Amniotic epithelial cell (primary cell): ENCODE results near the gene ATF6.

Experiments used
- DNase-seq: peaks from one replicate; pipeline ENCODE4 v3.0.0-alpha.2; 2010; ENCODE audit warnings: low read depth

Gene ATF6

DNA sequence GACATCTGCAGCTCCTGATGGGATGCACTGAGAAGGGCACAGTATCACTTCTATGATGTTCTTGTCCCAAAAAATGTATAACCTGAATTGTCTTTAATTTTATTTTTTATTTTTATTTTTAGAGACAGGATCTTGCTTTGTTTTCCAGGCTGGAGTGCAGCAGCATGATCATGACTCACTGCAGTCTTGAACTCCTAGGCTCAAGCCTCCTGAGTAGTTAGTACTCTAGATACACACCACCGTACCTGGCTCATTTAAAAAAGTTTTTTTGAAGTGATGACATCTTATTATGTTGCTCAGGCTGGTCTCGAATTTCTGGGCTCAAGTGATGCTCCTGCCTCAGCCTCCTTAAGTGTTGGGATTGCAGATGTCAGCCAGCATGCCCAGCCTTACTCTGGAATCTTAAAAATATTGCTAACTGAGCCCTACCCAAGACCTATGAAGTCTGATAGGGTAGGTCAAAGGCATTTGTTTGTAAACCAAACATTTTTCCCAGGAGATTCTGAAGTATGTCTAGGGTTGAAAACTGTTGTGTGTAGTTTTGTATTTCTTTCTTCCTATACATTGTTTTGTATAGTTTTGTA lies 68.9 kb downstream of the ATF6 start:
- DNase-seq: peak; percentile 38

DNA sequence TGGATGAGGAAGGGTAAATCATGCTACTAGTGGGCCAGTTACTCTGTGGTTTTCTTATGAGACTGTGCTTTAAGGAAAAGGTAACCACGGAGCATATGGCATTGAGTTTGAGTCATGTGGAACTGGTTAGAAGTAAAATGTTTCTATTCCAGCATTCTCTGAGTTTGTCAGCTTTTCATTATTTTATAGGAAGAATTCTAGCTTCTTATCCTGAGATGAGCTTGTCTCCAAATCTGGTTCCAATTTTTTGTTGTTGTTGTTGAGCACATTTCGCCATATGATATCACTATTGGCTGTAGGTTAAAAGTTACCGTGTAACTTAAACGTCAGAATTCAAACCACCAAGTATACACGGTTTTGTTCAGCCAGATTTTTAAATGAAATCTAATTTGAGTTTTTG lies 69.9 kb downstream of the ATF6 start:
- peak; percentile 35 for DNase-seq

- no peak for DNase-seq
Observed at GRCh38 chr1:161838362-161838761, 72.2 kb downstream of the ATF6 start.

DNA sequence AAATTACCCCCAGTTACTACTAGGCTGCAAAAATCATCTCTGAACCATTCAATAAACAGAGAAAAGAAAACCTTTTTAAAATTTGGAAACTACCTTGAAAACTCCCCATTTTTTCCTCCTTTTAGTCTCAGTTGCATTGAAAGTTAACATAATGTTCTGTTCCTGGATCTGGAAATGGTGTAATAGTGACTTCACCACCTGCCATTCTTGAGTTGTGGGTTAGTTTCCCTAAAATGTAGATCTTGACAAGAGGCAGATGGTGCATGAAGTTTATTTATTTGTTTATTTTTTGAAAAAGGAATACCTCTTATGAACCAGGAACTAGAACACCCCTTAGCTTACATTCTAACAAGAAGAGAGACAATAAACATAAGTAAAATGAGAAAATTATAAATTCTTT lies 72.8 kb downstream of the ATF6 start:
- peak; percentile 51 for DNase-seq

DNA sequence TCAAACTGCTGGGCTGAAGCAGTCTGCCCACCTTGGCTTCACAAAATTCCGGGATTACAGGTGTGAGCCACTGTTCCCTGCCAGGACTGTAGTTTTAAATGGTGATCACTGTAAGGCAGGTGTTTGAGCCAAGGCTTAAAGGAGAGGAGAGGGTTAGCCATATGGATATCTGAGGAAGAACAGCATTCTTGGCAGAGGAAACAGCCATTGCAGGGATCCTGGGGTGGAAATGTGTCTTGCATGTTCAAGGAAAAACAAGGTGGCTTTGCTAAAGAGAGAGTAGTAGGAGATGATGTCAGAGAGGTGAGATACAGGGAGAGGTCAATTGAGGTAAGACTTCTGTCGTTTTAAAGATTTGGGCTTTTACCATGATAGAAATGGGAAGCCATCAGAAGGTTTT lies 73.5 kb downstream of the ATF6 start:
- no peak for DNase-seq

DNA sequence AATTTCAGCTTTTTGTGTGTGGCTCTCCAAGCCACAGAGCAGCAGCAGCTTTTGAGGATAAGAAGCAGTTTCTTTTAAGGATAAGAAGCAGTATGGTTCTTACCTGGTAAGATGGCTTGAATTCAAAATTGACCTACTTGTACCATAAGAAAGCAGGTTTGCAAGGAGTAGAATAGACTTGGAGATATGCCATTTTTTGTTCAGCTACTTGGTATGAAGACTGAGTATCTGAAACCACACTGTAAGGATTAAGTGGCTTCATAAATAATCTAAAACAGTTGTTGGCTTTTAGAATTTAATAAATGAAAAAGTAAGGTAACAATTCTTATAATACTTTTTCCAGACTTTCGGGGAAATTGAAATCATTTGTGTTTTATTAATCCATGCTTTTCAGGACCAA lies 74.2 kb downstream of the ATF6 start:
- DNase-seq: peak; percentile 52

DNA sequence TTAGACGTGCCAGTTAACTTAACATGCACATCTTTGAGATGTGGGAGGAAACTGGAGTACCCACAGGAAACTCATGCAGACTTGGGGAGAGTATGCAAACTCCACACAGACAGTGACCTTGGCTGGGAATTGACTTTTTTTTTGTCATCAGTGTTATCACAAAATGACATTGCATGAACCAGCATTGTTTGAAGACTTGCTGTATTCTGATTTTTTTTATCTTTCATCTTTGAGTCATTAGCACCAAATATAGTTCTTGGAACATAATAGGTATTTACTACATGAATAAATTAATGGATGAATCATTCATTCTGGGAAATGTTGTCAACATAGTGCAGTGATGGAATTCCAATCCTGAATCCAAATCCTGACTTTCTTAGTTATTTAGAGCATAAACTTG lies 77.0 kb downstream of the ATF6 start:
- DNase-seq: peak; percentile 33

DNA sequence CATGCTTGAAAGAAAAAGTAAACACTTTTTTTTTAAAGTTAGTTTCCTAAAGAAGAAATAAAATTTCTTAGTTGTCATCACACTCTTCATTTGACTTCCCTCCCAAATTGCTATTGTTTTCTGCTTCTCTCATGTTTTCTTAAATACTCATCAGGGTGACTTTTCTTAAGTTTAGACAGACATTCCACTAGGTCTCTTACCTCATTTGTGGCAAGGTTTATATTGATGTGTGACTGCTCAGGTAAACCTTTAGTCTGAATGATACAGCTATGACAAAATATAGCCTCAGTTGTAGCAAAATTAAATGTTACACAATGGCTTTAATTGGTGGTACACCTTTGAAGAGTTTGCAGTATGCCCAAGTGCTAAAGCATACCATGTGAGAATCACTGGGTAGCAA lies 78.6 kb downstream of the ATF6 start:
- no peak for DNase-seq

GRCh38 chr1:161848676-161849075 lies 82.6 kb downstream of the ATF6 start:
- DNase-seq: no peak

GRCh38 chr1:161849518-161849917 lies 83.4 kb downstream of the ATF6 start:
- peak; percentile 24 for DNase-seq

DNA sequence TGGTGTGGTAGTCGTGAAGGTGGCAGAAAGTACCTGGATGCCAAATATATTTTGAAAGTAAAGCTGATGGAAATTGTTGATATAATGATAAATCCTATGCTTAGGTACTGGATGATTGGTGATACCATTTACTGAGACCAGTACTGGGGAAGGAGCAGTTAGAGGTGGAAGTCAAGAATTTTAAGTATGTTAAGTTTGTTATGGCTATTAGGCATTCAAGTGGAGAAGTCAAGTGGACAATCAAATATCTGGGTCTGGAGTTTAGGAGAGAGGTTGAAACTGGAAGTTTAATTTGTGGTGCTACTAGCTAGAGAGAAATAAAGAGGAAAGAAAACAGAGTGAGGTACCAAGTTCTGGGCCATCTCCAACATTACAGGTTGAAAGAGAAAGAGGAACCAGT lies 89.1 kb downstream of the ATF6 start:
- DNase-seq: no peak

DNA sequence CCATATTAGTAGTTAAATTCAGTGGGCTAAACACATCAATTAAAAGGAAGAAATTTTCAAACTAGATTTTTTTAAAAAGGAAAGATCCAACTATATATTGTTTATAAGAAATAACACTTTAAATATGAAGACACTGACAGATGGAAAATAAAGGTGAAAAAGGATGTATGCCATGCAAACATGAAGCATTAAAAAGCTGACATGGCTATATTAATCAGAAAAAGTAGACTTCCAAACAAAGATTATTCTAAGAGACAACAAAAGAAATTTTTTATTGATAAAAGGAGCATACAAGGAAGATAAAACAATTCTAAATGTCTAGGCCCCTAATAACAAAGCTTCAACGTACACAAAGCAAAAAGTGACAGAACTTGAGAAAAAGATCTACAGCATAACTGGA lies 92.2 kb downstream of the ATF6 start:
- no peak for DNase-seq

DNA sequence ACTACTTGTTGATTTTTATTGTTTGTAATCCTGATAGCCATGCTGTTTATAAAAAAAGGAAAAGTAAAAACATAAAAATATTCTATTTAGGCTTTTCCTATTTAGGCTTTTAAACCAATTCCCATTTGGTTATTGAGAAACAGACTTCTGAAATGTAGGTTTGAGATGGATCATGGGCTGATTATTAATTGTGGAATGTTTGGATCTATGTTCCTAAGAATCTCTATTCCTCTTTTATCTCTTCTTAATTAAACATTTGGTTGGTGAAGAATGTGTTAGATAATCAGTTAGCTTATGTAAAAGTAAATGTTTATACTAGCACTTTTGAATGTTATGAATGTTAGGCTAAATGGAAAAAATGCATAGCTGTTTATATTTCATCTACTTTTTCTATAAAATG lies 97.4 kb downstream of the ATF6 start:
- DNase-seq: no peak

GRCh38 chr1:161864577-161864976 lies 98.5 kb downstream of the ATF6 start:
- peak; percentile 11 for DNase-seq

DNA sequence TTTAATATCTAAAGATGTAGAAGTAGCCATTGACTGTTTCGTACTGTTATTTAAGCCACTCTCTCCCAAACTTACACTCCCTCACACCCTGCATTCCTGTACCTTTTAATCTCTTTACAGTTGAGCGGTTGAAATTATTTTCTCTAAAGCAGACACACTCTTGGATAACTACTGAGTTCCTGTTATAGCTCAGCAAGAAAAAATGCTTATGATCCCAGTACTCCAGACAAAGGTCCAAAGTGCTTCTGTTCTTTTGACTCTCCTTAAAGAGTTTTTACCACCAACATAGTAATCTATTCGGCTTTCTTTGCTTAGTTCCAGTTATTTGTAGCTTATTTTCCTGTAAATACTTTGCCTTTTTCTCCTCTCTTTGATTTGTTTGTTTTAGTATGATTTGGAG lies 100.1 kb downstream of the ATF6 start:
- DNase-seq: no peak

DNA sequence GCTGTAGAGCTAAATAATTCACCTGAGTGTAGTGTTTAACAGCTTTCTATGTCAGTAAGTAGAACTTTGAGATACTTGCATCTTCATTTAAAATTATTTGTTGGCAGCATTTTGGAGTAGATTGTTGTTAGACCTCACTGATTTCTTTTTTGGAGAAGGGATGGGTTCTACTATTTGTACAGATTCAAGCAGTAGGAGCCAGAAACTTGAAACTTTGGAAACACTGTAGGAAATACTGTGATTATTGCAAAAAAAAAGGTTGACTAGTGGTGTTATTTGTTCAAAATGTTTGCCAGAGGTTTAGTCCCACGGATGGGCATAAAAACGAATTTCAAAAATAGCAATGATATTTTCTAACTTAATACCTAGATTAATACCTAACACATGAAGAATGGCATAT lies 102.7 kb downstream of the ATF6 start:
- no peak for DNase-seq

DNA sequence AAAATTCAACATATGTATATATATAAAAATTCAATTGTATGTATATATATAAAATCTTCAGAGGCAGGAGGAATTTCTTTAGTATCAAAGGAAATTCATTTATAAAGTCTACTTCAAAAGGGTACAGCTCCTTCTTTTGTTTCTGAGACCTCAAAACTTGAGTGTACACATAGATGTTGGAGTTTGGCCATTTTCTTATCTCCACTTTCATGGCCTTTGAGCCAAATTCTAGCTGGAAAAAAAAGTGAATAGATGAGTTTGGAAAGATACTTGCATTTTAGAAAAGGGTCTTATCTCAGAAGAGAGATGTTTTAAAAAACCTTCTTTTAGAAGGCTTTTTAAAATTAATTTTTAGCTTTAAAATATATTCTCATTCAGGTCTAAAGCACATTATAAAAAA lies 103.2 kb downstream of the ATF6 start:
- no peak for DNase-seq

- DNase-seq: no peak
Observed at GRCh38 chr1:161872506-161872905, 106.4 kb downstream of the ATF6 start.

GRCh38 chr1:161879261-161879660 lies 113.1 kb downstream of the ATF6 start:
- no peak for DNase-seq

- DNase-seq: no peak
Observed at GRCh38 chr1:161884475-161884874, 118.4 kb downstream of the ATF6 start.

GRCh38 chr1:161885003-161885402 lies 118.9 kb downstream of the ATF6 start:
- peak; percentile 46 for DNase-seq

GRCh38 chr1:161885759-161886158 lies 119.6 kb downstream of the ATF6 start:
- no peak for DNase-seq

DNA sequence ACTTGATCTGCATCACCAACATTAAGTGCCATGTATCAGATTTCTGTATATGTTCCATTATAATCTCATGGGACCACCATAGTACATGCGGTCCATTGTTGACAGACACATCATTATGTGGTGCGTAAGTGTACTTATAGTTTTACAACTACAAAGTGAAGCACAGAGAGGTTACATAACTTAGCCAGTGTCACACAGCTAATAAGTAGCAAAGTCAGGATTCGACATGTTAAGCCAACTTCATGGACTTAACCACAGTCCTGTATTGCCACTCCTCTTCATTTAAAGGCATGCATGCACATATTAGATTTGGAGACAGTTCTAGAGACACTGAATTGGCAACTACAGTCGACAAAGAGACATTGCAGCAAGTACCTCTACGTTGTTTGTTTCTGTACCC lies 120.5 kb downstream of the ATF6 start:
- DNase-seq: no peak

DNA sequence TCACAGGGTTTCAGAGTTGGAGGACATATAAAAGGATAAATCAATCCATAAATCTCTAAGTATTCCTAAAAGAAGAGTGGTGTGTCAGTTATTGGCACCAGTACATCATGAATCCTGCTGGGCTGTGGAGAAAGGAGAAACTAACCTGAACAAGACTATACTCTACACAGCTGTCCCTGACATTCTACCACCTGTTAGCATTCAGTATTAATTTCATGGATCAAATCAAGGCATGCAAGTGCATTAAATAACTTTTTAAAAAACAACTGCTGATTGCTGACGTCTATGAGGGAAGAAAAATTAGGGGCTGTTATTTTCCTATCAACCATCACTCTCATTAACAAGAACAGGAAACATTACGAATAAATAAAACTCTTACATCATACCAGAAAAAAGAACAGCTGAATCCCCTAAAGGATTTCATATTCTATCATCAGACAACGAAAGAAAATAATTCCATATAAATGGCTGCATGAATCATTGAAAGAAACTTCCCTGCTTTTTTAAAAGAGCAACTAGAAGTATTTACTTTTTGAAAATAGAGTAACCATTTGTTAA lies 121.7 kb downstream of the ATF6 start:
- no peak for DNase-seq

DNA sequence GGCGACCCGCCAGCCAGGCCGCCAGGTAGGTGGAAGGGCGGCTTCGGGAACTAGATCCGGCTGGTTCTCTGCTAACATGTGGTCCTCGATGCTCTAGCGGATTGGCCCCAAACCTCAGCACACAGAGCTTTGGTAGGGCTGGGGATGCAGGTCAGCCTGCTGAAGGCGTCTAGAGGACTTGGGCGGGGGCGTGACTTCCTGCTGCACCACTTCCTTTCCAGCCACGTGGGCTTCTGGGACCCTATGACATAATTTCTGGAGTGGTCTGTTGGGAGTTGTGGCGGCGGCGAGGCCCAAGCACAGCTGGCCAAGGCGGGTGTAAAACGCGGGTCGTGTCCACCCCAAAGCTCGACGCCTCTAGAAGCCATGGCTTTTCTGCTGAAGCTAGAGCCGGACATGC lies 124.5 kb downstream of the ATF6 start:
- DNase-seq: no peak
